ENCODE measurements around the gene HDAC1. TPM values are rescaled to one million over a fixed set of nuclear protein-coding genes. Genes with fewer than 3 reads are reported as not detected.

HDAC1 gene
- total RNA-seq, 2 experiments from 2014 or later: 126 to 127 TPM

DNA sequence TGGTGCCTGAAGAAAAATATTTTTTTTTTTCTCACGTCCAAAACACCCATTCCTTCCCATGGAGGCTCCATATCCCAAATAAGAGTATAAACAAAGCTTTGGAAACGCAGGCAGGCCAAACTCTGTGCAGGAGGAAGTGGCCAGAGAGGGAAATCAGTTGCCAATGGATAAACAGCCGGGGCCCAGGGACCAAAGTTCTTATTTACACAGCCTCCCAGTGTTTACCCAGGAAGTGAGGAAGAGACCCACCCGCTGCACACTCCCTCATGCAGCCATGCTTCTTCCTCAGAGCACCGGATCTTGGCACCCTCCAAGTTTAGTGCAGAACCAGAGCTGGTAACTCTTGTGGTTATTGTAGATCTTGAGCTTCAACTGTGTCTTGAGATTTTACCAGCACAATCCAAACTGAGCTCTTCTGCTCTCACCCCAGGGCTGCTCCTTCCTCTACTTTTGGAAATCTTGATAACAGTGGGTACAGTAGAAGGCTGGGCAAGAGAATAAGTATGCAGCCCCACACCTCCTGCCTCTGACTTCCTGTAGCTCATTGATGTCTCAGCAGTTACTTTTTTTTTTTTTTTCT lies 29.9 kb downstream of the HDAC1 start:
- Mint-ChIP-seq H3K36me3 (ENCODE audit: low read depth) (peaks cover 46% of the 10 kb centered on the region), H3K4me1 (ENCODE audit: low read depth) (peaks cover 40% of the 10 kb centered on the region), H3K4me3 (peak overlapping the region; percentile 0), H3K27ac (peak overlapping the region; percentile 81), H3K27me3 (no peaks in the 10 kb centered on the region), H3K9me3 (no peaks in the 10 kb centered on the region)
- POLR2A ChIA-PET: interaction anchor here (0.7 to 1.7 kb wide), 8 partner anchors 11 to 82 kb away, joined by 3 to 10 read pairs (median 4); partner anchors contain the start of gene MARCKSL1
- ATAC-seq (peak; percentile 65), DNase-seq (peak; percentile 32)
- CTCF ChIA-PET: interaction anchor here (0.8 to 3.2 kb wide), 8 partner anchors 9 to 106 kb away, joined by 3 to 21 read pairs (median 4); partner anchors contain the start of gene MARCKSL1
- intact Hi-C loops (cut with micrococcal nuclease): no loop called here
- TF ChIP-seq, protein P1, sequence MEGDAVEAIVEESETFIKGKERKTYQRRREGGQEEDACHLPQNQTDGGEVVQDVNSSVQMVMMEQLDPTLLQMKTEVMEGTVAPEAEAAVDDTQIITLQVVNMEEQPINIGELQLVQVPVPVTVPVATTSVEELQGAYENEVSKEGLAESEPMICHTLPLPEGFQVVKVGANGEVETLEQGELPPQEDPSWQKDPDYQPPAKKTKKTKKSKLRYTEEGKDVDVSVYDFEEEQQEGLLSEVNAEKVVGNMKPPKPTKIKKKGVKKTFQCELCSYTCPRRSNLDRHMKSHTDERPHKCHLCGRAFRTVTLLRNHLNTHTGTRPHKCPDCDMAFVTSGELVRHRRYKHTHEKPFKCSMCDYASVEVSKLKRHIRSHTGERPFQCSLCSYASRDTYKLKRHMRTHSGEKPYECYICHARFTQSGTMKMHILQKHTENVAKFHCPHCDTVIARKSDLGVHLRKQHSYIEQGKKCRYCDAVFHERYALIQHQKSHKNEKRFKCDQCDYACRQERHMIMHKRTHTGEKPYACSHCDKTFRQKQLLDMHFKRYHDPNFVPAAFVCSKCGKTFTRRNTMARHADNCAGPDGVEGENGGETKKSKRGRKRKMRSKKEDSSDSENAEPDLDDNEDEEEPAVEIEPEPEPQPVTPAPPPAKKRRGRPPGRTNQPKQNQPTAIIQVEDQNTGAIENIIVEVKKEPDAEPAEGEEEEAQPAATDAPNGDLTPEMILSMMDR (IDR thresholded peaks at IDR 0.05): no peak

DNA sequence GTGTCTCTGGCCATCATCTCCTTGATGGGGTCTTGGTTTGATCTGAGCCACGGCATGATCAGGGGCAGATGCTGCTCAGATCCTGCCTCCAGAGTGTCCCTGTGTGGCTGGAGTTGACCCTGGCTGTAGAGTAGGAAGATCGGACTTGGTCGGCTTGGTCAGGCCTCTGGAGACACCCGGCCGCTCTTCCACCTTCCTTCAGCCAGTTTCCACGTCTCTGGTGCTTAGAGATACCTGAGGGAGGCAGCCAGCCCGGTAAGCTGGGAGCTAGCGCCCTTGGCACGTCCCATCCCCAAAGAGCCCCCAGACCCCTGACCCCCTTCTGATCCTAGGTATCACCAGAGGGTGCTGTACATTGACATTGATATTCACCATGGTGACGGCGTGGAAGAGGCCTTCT lies 35.3 kb downstream of the HDAC1 start:
- no peak overlapping the region for H3K4me3 Mint-ChIP-seq
- H3K9me3 Mint-ChIP-seq: no peaks in the 10 kb centered on the region
- ChIA-PET CTCF (no interaction called here), POLR2A (interaction anchor here (0.9 to 1.0 kb wide), 2 partner anchors 18 to 76 kb away, joined by 3 read pairs; partner anchors contain the start of gene LCK)
- DNase-seq: no peak
- intact Hi-C loops (cut with micrococcal nuclease): no loop called here
- H3K36me3 Mint-ChIP-seq (ENCODE audit: low read depth): peaks cover 57% of the 10 kb centered on the region
- no peaks in the 10 kb centered on the region for H3K27me3 Mint-ChIP-seq
- H3K27ac Mint-ChIP-seq: no peak overlapping the region
- no peak for ATAC-seq
- TF ChIP-seq, protein P1 (IDR thresholded peaks at IDR 0.05): no peak
- peaks cover 23% of the 10 kb centered on the region for H3K4me1 Mint-ChIP-seq (ENCODE audit: low read depth)

GRCh38 chr1:32329931-32330466 lies 38.1 kb downstream of the HDAC1 start:
- intact Hi-C loops (cut with micrococcal nuclease): loop anchor here (5.0 kb wide), 1 partner anchor 42 kb away; no protein-coding TSS in a partner anchor
- Mint-ChIP-seq H3K27me3 (no peaks in the 10 kb centered on the region), H3K9me3 (no peaks in the 10 kb centered on the region), H3K4me3 (no peak overlapping the region), H3K36me3 (ENCODE audit: low read depth) (peaks cover 49% of the 10 kb centered on the region), H3K4me1 (ENCODE audit: low read depth) (peaks cover 24% of the 10 kb centered on the region), H3K27ac (peak overlapping the region; percentile 27)
- ATAC-seq (no peak), DNase-seq (no peak)
- ChIA-PET POLR2A (interaction anchor here (2.2 kb wide), 1 partner anchor 17 kb away, joined by 7 read pairs; no protein-coding TSS in a partner anchor), CTCF (interaction anchor here (1.1 to 1.4 kb wide), 3 partner anchors 8 to 70 kb away, joined by 3 read pairs; no protein-coding TSS in a partner anchor)
- TF ChIP-seq, protein P1 (IDR thresholded peaks at IDR 0.05): no peak

- ChIA-PET POLR2A (interaction anchor here (1.7 to 2.4 kb wide), 3 partner anchors 18 to 39 kb away, joined by 3 to 7 read pairs (median 7); partner anchors contain the start of gene HDAC1), CTCF (interaction anchor here (1.0 to 1.6 kb wide), 5 partner anchors 9 to 82 kb away, joined by 3 to 4 read pairs (median 3); no protein-coding TSS in a partner anchor)
- no peak for DNase-seq
- no peaks in the 10 kb centered on the region for H3K27me3 Mint-ChIP-seq
- ATAC-seq: no peak
- no peak overlapping the region for H3K4me3 Mint-ChIP-seq
- intact Hi-C loops (cut with micrococcal nuclease): loop anchor here (5.0 kb wide), 1 partner anchor 42 kb away; no protein-coding TSS in a partner anchor
- peaks cover 43% of the 10 kb centered on the region for H3K36me3 Mint-ChIP-seq (ENCODE audit: low read depth)
- H3K4me1 Mint-ChIP-seq (ENCODE audit: low read depth): peaks cover 24% of the 10 kb centered on the region
- TF ChIP-seq, protein P1 (IDR thresholded peaks at IDR 0.05): no peak
- no peak overlapping the region for H3K27ac Mint-ChIP-seq
- no peaks in the 10 kb centered on the region for H3K9me3 Mint-ChIP-seq
Measured at GRCh38 chr1:32330558-32331151, 38.8 kb downstream of the HDAC1 start.

Measured in activated CD8-positive, alpha-beta T cell treated with anti-CD3 and anti-CD28 coated beads for 36 hours (primary cell).